ENCODE results near the gene KIAA2012.

KIAA2012 gene

DNA sequence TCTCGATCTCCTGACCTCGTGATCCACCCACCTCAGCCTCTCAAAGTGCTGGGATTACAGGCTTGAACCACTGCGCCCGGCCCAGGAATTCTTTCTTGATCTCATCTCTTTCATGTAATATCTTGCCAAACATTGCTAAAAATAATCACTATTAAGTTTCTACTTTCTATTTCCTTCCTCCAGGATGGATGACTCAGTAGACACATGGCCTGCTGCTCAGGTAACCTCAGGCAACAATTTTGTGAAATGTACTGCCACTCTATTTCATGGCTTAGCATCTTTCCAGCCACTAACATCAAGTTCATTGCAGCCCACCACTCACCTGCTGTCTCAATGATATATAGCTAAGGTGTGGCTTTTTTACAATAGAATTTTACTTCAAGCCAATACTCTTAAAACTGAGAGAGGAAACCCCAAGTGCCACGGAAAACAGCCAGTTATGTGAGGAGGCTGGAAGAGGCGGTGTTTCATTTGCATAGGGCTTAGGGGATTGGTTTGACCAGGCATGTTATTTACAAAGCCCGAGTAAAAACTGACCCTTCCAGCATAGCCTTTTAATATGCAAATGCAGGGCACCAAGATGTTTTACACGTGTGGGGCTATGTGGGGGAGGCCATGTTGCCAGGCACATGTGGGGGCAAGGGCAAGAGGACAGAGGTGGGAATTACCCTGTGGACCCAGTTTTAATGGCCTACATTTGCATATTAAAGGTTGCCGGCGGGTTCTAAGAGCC lies 176.6 kb downstream of the KIAA2012 start:
- Histone ChIP-seq H3K9me3 (ENCODE audit: control insufficient read depth, low read length) (no peaks in the 10 kb centered on the region), H3K4me3 (ENCODE audit: low read length) (no peak overlapping the region), H3K27me3 (ENCODE audit: control insufficient read depth, insufficient read depth, low read length) (no peaks in the 10 kb centered on the region), H3K36me3 (ENCODE audit: control insufficient read depth, insufficient read depth, low read length) (no peaks in the 10 kb centered on the region), H3K9ac (ENCODE audit: low read length) (no peak overlapping the region), H3K4me1 (ENCODE audit: control insufficient read depth, insufficient read depth, low read length) (no peaks in the 10 kb centered on the region)

DNA sequence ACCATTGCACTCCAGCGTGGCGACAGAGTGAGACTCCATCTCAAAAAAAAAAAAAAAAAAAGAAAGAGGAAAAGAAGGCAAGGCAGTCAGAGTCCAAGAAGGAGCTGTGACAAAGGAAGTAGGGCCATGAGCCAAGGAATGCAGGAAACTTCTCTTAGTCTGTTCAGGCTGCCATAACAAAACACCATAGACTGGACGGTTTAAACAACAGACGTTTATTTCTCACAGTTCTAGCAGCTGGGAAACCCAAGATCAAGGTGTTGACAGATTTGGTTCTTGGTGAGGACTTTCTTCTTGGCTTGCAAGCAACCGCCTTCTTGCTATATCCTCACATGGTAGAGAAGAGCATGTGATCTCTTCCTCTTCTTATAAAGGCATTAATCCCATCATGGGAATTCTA lies 178.4 kb downstream of the KIAA2012 start:
- H3K36me3 ChIP-seq (ENCODE audit: control insufficient read depth, insufficient read depth, low read length), result no peaks in the 10 kb centered on the region
- H3K4me3 ChIP-seq (ENCODE audit: low read length), result no peak overlapping the region
- no peaks in the 10 kb centered on the region for H3K4me1 ChIP-seq (ENCODE audit: control insufficient read depth, insufficient read depth, low read length)
- no peak overlapping the region for H3K9ac ChIP-seq (ENCODE audit: low read length)
- no peaks in the 10 kb centered on the region for H3K27me3 ChIP-seq (ENCODE audit: control insufficient read depth, insufficient read depth, low read length)
- H3K9me3 ChIP-seq (ENCODE audit: control insufficient read depth, low read length), result no peaks in the 10 kb centered on the region
